ENCODE data around the gene MEGF8.
A peak's percentile ranks its signal among the peaks of the same experiment; 100 is the strongest.

MEGF8 gene

GRCh38 chr19:42419309-42419708 is 93.9 kb downstream of the MEGF8 start:
- Mint-ChIP-seq H3K9me3 (no peaks in the 10 kb centered on the region), H3K36me3 (peaks cover 14 to 20% of the 10 kb centered on the region in 2 donors), H3K4me1 (peaks cover 33 to 53% of the 10 kb centered on the region in 2 donors), H3K27me3 (no peaks in the 10 kb centered on the region), H3K4me3 (no peak overlapping the region), H3K27ac (no peak overlapping the region)
- ATAC-seq (replicated peaks) (no peak), DNase-seq (no peak)

DNA sequence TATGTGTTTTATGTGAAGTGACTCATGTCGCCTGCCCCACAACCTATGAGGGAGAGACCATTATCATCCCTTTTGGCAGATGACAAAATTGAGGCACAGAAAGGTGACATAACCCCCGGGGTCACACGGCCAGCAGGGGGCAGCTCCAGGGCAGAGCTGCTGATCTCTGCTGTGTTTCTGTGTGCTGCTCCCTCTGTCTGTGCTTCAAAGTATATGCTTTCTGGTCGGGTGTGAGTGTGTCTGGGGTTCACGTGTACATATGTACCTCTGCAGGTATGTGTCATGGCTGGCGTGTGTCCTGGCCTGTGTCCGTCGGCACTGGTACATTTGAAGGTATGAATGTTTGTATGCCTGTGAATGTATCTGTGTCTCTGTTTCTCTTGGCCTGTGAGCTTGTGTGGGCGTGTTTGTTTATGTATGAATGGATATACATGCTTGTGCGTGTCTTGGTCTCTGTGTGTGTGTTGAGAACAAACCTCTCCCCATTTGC is 94.7 kb downstream of the MEGF8 start:
- peaks cover 14 to 16% of the 10 kb centered on the region in 2 donors for H3K36me3 Mint-ChIP-seq
- ATAC-seq (replicated peaks) (peak; percentile 15 to 23), DNase-seq (peak; percentile 37)
- H3K27ac Mint-ChIP-seq, result no peak overlapping the region
- peaks cover 0 to 3% of the 10 kb centered on the region in 2 donors for H3K9me3 Mint-ChIP-seq
- no peaks in the 10 kb centered on the region for H3K27me3 Mint-ChIP-seq
- no peak overlapping the region for H3K4me3 Mint-ChIP-seq
- peaks cover 36 to 57% of the 10 kb centered on the region in 2 donors for H3K4me1 Mint-ChIP-seq

DNA sequence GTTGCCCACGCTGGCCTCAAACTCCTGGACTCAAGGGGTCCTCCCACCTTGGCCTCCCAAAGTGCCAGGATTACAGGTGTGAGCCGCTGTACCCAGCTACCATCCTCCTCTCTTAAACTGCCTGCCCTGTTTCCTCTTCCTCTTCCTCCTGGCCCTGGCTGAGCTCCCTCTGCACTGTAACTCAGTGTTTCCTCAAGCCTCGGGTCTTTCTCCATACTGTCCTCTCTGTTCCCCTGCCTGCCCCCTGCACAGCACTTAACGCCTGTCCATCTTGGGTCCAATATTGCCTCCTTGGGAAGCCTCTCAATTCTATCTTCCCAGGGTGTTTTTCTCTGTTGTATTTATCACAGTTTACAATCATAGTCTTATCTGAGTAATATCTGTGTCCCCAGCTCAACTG is 95.7 kb downstream of the MEGF8 start:
- Mint-ChIP-seq H3K27ac (peak overlapping the region; percentile 9), H3K27me3 (no peaks in the 10 kb centered on the region), H3K4me1 (peaks cover 36 to 57% of the 10 kb centered on the region in 2 donors)

GRCh38 chr19:42421591-42422031 is 96.2 kb downstream of the MEGF8 start:
- Mint-ChIP-seq H3K27me3 (no peaks in the 10 kb centered on the region), H3K36me3 (peaks cover 8 to 13% of the 10 kb centered on the region in 2 donors), H3K27ac (peak overlapping the region; percentile 93), H3K4me1 (peaks cover 36 to 57% of the 10 kb centered on the region in 2 donors), H3K9me3 (peaks cover 0 to 3% of the 10 kb centered on the region in 2 donors), H3K4me3 (peak overlapping the region in 1 of 2 donors; percentile 92)
- DNase-seq (no peak), ATAC-seq (replicated peaks) (no peak)

More for the DNA sequence above, 95.7 kb downstream of the MEGF8 start:
- peaks cover 0 to 3% of the 10 kb centered on the region in 2 donors for H3K9me3 Mint-ChIP-seq
- DNase-seq (no peak), ATAC-seq (replicated peaks) (no peak)
- peaks cover 8 to 13% of the 10 kb centered on the region in 2 donors for H3K36me3 Mint-ChIP-seq
- H3K4me3 Mint-ChIP-seq, result peak overlapping the region in 1 of 2 donors; percentile 1

- no peak for DNase-seq
- Mint-ChIP-seq H3K36me3 (peaks cover 8 to 13% of the 10 kb centered on the region in 2 donors), H3K27me3 (no peaks in the 10 kb centered on the region), H3K27ac (peak overlapping the region; percentile 93), H3K4me3 (peak overlapping the region; percentile 92 to 99), H3K9me3 (peaks cover 0 to 3% of the 10 kb centered on the region in 2 donors), H3K4me1 (peaks cover 36 to 57% of the 10 kb centered on the region in 2 donors)
- ATAC-seq (replicated peaks), result peak; percentile 26 to 43
Observed at GRCh38 chr19:42422092-42422900, 96.9 kb downstream of the MEGF8 start.

- peaks cover 36 to 57% of the 10 kb centered on the region in 2 donors for H3K4me1 Mint-ChIP-seq
- H3K27me3 Mint-ChIP-seq, result no peaks in the 10 kb centered on the region
- peaks cover 0 to 3% of the 10 kb centered on the region in 2 donors for H3K9me3 Mint-ChIP-seq
- H3K4me3 Mint-ChIP-seq, result peak overlapping the region; percentile 92 to 99
- peaks cover 8 to 13% of the 10 kb centered on the region in 2 donors for H3K36me3 Mint-ChIP-seq
- DNase-seq, result peak; percentile 58
- ATAC-seq (replicated peaks), result peak; percentile 69 to 70
- peak overlapping the region; percentile 93 for H3K27ac Mint-ChIP-seq
Observed at GRCh38 chr19:42422901-42423461, 97.5 kb downstream of the MEGF8 start.

- Mint-ChIP-seq H3K9me3 (peaks cover 0 to 3% of the 10 kb centered on the region in 2 donors), H3K4me1 (peaks cover 36 to 57% of the 10 kb centered on the region in 2 donors), H3K27me3 (peaks cover 0 to 5% of the 10 kb centered on the region in 2 donors), H3K27ac (peak overlapping the region; percentile 93), H3K36me3 (peaks cover 8 to 12% of the 10 kb centered on the region in 2 donors), H3K4me3 (peak overlapping the region; percentile 92 to 99)
- ATAC-seq (replicated peaks) (peak; percentile 91 to 92), DNase-seq (peak; percentile 94)
Observed at GRCh38 chr19:42423462-42424344, 98.3 kb downstream of the MEGF8 start.

DNA sequence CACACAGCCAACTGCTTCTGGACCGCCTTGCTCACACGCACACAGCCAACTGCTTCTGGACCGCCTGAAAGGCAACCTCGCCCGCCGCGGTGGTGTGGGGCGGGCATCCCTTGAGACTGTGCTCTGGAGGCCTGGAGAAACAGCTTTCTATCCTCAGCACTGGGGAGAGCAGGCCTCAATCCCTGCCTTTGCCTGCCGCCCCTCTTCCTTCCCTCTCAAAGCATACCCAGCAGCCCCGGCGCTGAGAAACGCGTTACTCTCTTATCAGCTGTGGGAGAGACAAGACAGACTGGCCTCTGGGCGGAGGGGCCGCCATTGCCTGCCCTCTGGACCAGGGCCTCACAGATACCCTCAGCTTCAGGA is 98.9 kb downstream of the MEGF8 start:
- Mint-ChIP-seq H3K36me3 (peaks cover 6 to 10% of the 10 kb centered on the region in 2 donors), H3K27ac (peak overlapping the region; percentile 93), H3K4me1 (peaks cover 35 to 54% of the 10 kb centered on the region in 2 donors), H3K4me3 (peak overlapping the region; percentile 92 to 99), H3K27me3 (peaks cover 0 to 6% of the 10 kb centered on the region in 2 donors), H3K9me3 (peaks cover 0 to 3% of the 10 kb centered on the region in 2 donors)
- ATAC-seq (replicated peaks) (no peak), DNase-seq (no peak)

GRCh38 chr19:42424712-42425131 is 99.3 kb downstream of the MEGF8 start:
- DNase-seq, result no peak
- no peak for ATAC-seq (replicated peaks)
- H3K36me3 Mint-ChIP-seq, result peaks cover 6 to 10% of the 10 kb centered on the region in 2 donors
- peaks cover 32 to 50% of the 10 kb centered on the region in 2 donors for H3K4me1 Mint-ChIP-seq
- peak overlapping the region in 1 of 2 donors; percentile 99 for H3K4me3 Mint-ChIP-seq
- H3K27ac Mint-ChIP-seq, result no peak overlapping the region
- peaks cover 0 to 3% of the 10 kb centered on the region in 2 donors for H3K9me3 Mint-ChIP-seq
- peaks cover 0 to 6% of the 10 kb centered on the region in 2 donors for H3K27me3 Mint-ChIP-seq

DNA sequence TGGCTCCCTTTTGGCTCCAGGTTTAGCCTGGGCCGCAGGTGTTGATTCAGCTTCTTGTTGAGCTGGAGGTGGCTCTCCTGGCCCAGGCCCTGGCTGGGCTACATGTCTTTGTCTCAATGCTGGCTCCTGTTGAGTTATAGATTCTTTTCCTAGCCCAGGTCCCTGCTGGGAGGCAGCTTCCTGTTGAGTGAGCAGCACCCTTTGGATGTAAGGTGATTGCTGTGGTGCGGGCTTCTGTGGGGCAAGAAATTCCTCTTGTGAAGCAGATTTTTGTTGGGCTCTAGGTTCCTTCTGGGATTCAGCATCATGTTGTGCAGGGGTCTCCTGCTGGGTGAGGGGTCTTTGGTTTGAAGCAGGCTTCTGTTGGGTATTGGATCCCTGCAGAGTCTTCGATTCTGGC is 101.2 kb downstream of the MEGF8 start:
- peak overlapping the region; percentile 5 for H3K27ac Mint-ChIP-seq
- ATAC-seq (replicated peaks) (no peak), DNase-seq (no peak)
- peaks cover 0 to 6% of the 10 kb centered on the region in 2 donors for H3K27me3 Mint-ChIP-seq
- peaks cover 0 to 4% of the 10 kb centered on the region in 2 donors for H3K36me3 Mint-ChIP-seq
- peaks cover 18 to 31% of the 10 kb centered on the region in 2 donors for H3K4me1 Mint-ChIP-seq
- peaks cover 0 to 3% of the 10 kb centered on the region in 2 donors for H3K9me3 Mint-ChIP-seq
- no peak overlapping the region for H3K4me3 Mint-ChIP-seq

GRCh38 chr19:42427313-42427712 is 101.9 kb downstream of the MEGF8 start, which contains the start of gene LIPE:
LIPE (minus strand) TSS chr19:42427388; CDS start chr19:42427149, 239 bp downstream.
- H3K4me1 Mint-ChIP-seq, result peaks cover 13 to 24% of the 10 kb centered on the region in 2 donors
- peaks cover 0 to 4% of the 10 kb centered on the region in 2 donors for H3K36me3 Mint-ChIP-seq
- peaks cover 0 to 3% of the 10 kb centered on the region in 2 donors for H3K9me3 Mint-ChIP-seq
- H3K27ac Mint-ChIP-seq, result peak within 1 kb of the TSS; percentile 5
- no peak within 1 kb of the TSS for H3K4me3 Mint-ChIP-seq
- DNase-seq (no peak), ATAC-seq (replicated peaks) (no peak)
- peaks cover 0 to 6% of the 10 kb centered on the region in 2 donors for H3K27me3 Mint-ChIP-seq
